ENCODE measurements around the gene BYSL.

- no peak for TF ChIP-seq POLR2A (IDR thresholded peaks at IDR 0.05; ENCODE audit: low read depth, low read length)
- TF ChIP-seq POLR2AphosphoS5 (IDR thresholded peaks at IDR 0.05; ENCODE audit: low read depth, low read length) = no peak
- no peak for TF ChIP-seq PAX5 (IDR thresholded peaks at IDR 0.05; ENCODE audit: insufficient read depth, low read length, severe bottlenecking)
These were observed 11.1 kb downstream of the BYSL start for GRCh38 chr6:41932378-41932777.

Data from GM12891 (cell line).